Keratinocyte (primary cell): ENCODE data around the gene SH2D4B. TPM values are rescaled to one million over a fixed set of nuclear protein-coding genes. Genes with fewer than 3 reads are reported as not detected.

Source experiments
- DNase-seq: peaks from one replicate; pipeline ENCODE4 v3.0.0-alpha.2; 2011; ENCODE audit warnings: low read depth, missing footprints, low spot score
- FAIRE-seq: peaks from 2 replicates; lab custom pipeline; 2011; peaks lifted over from hg19 to GRCh38; lab: Jason Lieb, UNC
- H2AFZ ChIP-seq: 2 replicates; pipeline ENCODE4 v1.6.0; 2012; ENCODE audit warnings: low read length, control low read depth, inconsistent platforms; ENCODE audit not compliant: control insufficient read depth
- H3K27ac ChIP-seq: 2 replicates; pipeline ENCODE4 v1.5.1; 2011; ENCODE audit warnings: low read length; ENCODE audit not compliant: control insufficient read depth, insufficient read depth
- H3K27me3 ChIP-seq: 3 replicates; pipeline ENCODE4 v1.6.0; 2011; ENCODE audit warnings: low read length; ENCODE audit not compliant: control insufficient read depth, insufficient read depth; ENCODE audit errors: extremely low read depth
- H3K36me3 ChIP-seq, 2 experiments: 2 replicates in 1 of 2; 3 replicates in 1 of 2; pipeline ENCODE4 v1.5.1; 2011; ENCODE audit warnings: low read length in 2 of 2, mild to moderate bottlenecking in 1 of 2; ENCODE audit not compliant: control insufficient read depth in 2 of 2, insufficient read depth in 2 of 2; ENCODE audit errors: extremely low read depth in 1 of 2
- H3K4me1 ChIP-seq: 3 replicates; pipeline ENCODE4 v1.5.1; 2011; ENCODE audit warnings: low read length; ENCODE audit not compliant: control insufficient read depth, insufficient read depth; ENCODE audit errors: extremely low read depth
- H3K4me2 ChIP-seq: 3 replicates; pipeline ENCODE4 v1.6.0; 2011; ENCODE audit warnings: low read depth, low read length; ENCODE audit not compliant: control insufficient read depth, insufficient read depth; ENCODE audit errors: extremely low read depth
- H3K4me3 ChIP-seq, 3 experiments: fragments of 200-600 bp in 1 of 3; sonication (generic) in 1 of 3; 2 replicates in 2 of 3; 3 replicates in 1 of 3; pipeline ENCODE4 v1.5.1; 2011 to 2016; ENCODE audit warnings: low read length in 3 of 3, mild to moderate bottlenecking in 3 of 3, control low read depth in 2 of 3, inconsistent platforms in 1 of 3, low read depth in 1 of 3, mixed read lengths in 1 of 3, mixed run types in 1 of 3, moderate library complexity in 1 of 3; ENCODE audit not compliant: control insufficient read depth in 2 of 3, insufficient read depth in 2 of 3; ENCODE audit errors: extremely low read depth in 1 of 3
- H3K79me2 ChIP-seq: 2 replicates; pipeline ENCODE4 v1.6.0; 2012; ENCODE audit warnings: low read length; ENCODE audit not compliant: control insufficient read depth, insufficient read depth
- H3K9ac ChIP-seq: 3 replicates; pipeline ENCODE4 v1.6.0; 2011; ENCODE audit warnings: low read length; ENCODE audit not compliant: control insufficient read depth, insufficient read depth; ENCODE audit errors: extremely low read depth
- H3K9me1 ChIP-seq: 3 replicates; pipeline ENCODE4 v1.6.0; 2011; ENCODE audit warnings: low read length; ENCODE audit not compliant: control insufficient read depth, insufficient read depth; ENCODE audit errors: extremely low read depth
- H3K9me3 ChIP-seq: 2 replicates; pipeline ENCODE4 v1.5.1; 2012; ENCODE audit warnings: low read depth, low read length; ENCODE audit not compliant: control insufficient read depth
- H4K20me1 ChIP-seq: 3 replicates; pipeline ENCODE4 v1.6.0; 2011; ENCODE audit warnings: low read length; ENCODE audit not compliant: control insufficient read depth, insufficient read depth; ENCODE audit errors: extremely low read depth
- CTCF ChIP-seq, 3 experiments: IDR thresholded peaks in 1 of 3; conservative IDR thresholded peaks in 1 of 3; optimal IDR thresholded peaks in 1 of 3; 2 replicates in 2 of 3; 3 replicates in 1 of 3; pipeline versions ENCODE3 to v1.5.1; 2011; ENCODE audit warnings: low read length in 3 of 3, mild to moderate bottlenecking in 3 of 3, moderate library complexity in 2 of 3, control low read depth in 1 of 3, inconsistent platforms in 1 of 3; ENCODE audit not compliant: insufficient read depth in 2 of 3; ENCODE audit errors: extremely low read depth in 1 of 3
- EZH2 ChIP-seq: IDR thresholded peaks from one replicate; pipeline ENCODE4 v1.6.1; 2012; ENCODE audit warnings: inconsistent platforms, mild to moderate bottlenecking, low read length, moderate library complexity
- dilution Hi-C: fragments of 300-500 bp; cut with MboI; formaldehyde crosslinking; loops from one replicate; pipeline ENCODE4 v1.7.0; 2020; ENCODE audit warnings: low sequenced_read_pairs; ENCODE audit not compliant: extremely low pct_ligation_motif_present
- polyA plus RNA-seq, 5 experiments: library from polyadenylated mRNA; depleted of rRNA in 3 of 5; stranded (reverse) in 3 of 5; stranded (forward) in 1 of 5; unstranded in 1 of 5; fragments of >200 nt; gene quantifications; 1 replicate in 1 of 5; 2 replicates in 3 of 5; 3 replicates in 1 of 5; pipeline versions ENCODE4 v1.2.1 to v1.2.3, GENCODE V29; 2011 to 2012; ENCODE audit warnings: missing spikeins in 2 of 5, low read depth in 1 of 5, low replicate concordance in 1 of 5

SH2D4B gene
- polyA plus RNA-seq, 1 donor (not counting 4 experiments of a cell fraction or from before 2014, with no cell fraction given) = 0.22 TPM

- dilution Hi-C loops = no loop called here
- Histone ChIP-seq H2AFZ (no peak overlapping the region), H3K9ac (no peak overlapping the region), H3K36me3 (no peaks in the 10 kb centered on the region), H3K79me2 (no peaks in the 10 kb centered on the region), H4K20me1 (no peaks in the 10 kb centered on the region), H3K4me3 (no peak overlapping the region), H3K4me1 (no peaks in the 10 kb centered on the region), H3K27me3 (no peaks in the 10 kb centered on the region), H3K4me2 (no peak overlapping the region), H3K9me1 (no peaks in the 10 kb centered on the region), H3K9me3 (no peaks in the 10 kb centered on the region), H3K27ac (no peak overlapping the region)
- TF ChIP-seq CTCF (optimal IDR thresholded peaks at IDR 0.05 in 1 of 3, IDR thresholded peaks at IDR 0.05 in 1 of 3, conservative IDR thresholded peaks at IDR 0.05 in 1 of 3; ENCODE audit: extremely low read depth in 1 of 3, insufficient read depth in 2 of 3, low read length in 3 of 3) (no peak), EZH2 (no peak)
- no peak for FAIRE-seq
- no peak for DNase-seq
Measured at GRCh38 chr10:80661526-80661925, 123.8 kb downstream of the SH2D4B start.

- Histone ChIP-seq H3K27me3 (no peaks in the 10 kb centered on the region), H3K4me3 (peak overlapping the region; percentile 2 to 56 (median 40)), H3K79me2 (no peaks in the 10 kb centered on the region), H3K4me2 (peak overlapping the region; percentile 70), H3K9me3 (no peaks in the 10 kb centered on the region), H3K9ac (no peak overlapping the region), H3K4me1 (no peaks in the 10 kb centered on the region), H2AFZ (peak overlapping the region; percentile 92), H4K20me1 (no peaks in the 10 kb centered on the region), H3K36me3 (no peaks in the 10 kb centered on the region), H3K9me1 (no peaks in the 10 kb centered on the region), H3K27ac (no peak overlapping the region)
- dilution Hi-C loops = no loop called here
- DNase-seq (peak; percentile 45), FAIRE-seq (peak; percentile 13)
- TF ChIP-seq EZH2 (no peak), CTCF (optimal IDR thresholded peaks at IDR 0.05 in 1 of 3, IDR thresholded peaks at IDR 0.05 in 1 of 3, conservative IDR thresholded peaks at IDR 0.05 in 1 of 3; ENCODE audit: extremely low read depth in 1 of 3, insufficient read depth in 2 of 3, low read length in 3 of 3) (peak; percentile 80 to 88 (median 83))
Measured at GRCh38 chr10:80662429-80663261, 124.9 kb downstream of the SH2D4B start.
